HG02642 (cell line): ENCODE measurements around the gene ZNF45.
"Not testable (repeated sequence)": the region's sequence is repeated elsewhere in the genome, so short reads cannot be mapped to it uniquely, and the experiment has no call there.

Experiments
- ATAC-seq: cut with Tn5 transposase; IDR thresholded peaks from one replicate; pipeline ENCODE4 v1.9.1; 2021; ENCODE audit warnings: mild to moderate bottlenecking; ENCODE audit not compliant: unreplicated experiment, poor library complexity

Gene ZNF45

GRCh38 chr19:43934985-43935708, at the start of gene ZNF45:
Gene ZNF45, minus strand, starts transcription at chr19:43935282. Its CDS starts 13,097 bp downstream, at chr19:43922185.
- ATAC-seq = peak; percentile 96

DNA sequence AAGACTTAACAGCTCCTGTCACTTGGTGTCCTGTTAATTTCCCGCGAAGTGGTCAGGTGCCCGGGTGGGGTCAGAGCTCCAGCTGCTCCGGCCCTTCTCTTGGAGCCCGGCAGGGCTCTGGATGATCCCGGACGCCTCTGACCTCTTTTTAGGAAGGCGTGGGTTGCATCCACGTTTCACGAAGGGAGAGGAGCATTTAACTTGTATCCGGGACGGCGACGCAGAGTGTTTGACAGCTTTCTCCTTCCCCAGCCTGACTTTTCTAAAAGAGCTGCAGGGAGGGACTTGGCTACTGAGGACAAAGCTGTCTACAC, 49.6 kb upstream of the ZNF45 start:
- peak; percentile 37 for ATAC-seq

DNA sequence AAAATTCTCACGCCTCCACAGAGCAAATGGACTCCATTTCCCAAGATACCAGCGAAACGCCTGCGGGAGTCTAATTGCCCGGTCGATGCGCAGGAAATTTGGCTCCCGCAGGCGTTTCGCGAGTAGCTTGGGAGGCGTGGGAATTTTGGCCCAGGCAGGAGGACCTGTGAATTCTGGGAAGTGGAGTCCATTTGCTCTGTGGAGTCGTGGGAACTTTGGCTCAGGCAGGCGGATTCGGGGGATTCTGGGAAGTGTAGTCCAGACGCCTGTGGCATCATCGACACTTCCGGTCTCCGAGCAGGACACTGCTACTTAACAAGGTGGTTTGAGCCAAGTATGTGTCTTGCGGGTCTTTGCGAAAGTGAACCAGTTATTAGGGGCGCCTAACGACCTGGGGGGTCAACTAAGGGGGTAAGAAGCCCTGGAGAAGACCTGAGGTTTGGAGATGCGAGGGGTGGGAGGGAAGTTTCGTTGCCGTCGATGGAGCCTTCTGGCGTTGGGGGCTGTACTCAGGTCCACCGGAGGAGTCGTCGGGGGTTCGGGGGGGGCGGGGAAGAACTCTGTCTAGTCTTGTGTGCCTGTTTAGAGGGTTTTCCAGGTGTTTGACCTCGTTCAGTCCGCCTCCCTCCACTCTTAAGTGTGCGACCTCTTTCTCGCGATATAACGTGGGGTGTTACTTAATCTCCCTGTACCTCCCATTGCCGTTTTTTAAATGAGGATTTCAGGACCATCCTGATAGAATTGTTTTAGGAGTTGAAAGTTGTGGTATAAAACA, 49.0 kb upstream of the ZNF45 start, which contains the start of gene ZNF155:
Gene ZNF155 (plus strand): TSS at position 277 of the 775 bp plus-strand sequence. CDS start 4,356 bp downstream, outside the sequence.
- peak; percentile 92 for ATAC-seq

- ATAC-seq = no peak
Observed at GRCh38 chr19:43983544-43983911, 48.4 kb upstream of the ZNF45 start.

DNA sequence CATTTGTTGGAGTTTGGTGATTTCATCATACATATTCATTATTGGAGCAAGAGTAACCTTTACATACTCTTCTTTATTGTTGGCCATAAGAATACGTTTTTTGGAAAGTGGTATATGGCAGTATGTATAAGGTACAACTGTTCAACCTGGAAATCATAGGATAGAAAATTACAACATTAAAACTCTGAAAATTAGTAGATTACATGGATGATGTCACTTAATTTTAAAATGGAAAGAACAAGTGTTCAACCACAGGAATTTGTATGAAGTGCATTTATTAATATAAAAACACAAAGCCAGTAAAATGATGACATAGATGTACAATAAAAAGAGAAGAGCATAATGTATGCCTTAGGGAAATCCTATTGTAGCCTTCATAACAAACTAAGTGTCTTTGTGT, 41.6 kb upstream of the ZNF45 start:
- no peak for ATAC-seq

GRCh38 chr19:43966079-43966694, 31.1 kb upstream of the ZNF45 start:
- no peak for ATAC-seq

DNA sequence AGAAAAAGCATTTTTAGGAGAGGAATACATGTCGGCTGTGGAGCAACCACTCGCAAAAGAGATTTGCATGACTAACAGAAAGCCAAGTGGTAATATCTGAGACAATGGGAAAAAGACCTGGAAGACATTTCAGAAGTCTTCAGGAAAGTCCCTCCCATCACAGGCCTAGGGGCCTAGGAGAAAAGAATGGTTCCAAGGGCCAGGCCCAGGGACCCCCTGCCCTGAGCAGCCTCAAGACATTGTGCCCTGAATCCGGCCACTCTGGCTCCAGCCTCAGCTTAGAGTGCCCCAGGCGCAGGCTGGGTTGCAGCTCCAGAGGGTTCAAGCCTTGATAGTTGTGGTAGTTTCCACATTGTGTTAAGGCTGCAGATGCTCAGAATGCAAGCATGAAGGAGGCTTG, 25.3 kb upstream of the ZNF45 start:
- ATAC-seq = no peak

DNA sequence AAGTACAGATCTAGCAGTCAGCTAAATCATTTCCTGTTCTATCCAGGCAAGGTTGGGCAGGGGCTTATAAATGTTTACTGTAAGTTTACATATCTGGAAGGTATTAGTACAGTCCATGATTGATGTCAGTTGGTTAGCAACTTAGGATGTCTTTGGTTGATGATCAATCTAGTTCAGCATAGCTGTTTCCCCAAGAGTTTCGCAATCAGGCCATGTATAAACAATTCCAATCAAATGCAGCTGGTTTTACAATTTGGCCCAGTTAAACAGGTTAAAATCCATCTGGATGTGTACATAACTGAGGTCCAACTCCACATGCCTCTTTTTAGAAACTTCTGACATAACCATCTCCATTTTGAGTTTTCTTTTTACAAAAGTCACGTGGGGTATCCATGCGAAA, 22.8 kb upstream of the ZNF45 start:
- ATAC-seq = no peak

- ATAC-seq = no peak
Observed at GRCh38 chr19:43956827-43957226, 21.7 kb upstream of the ZNF45 start.

- peak; percentile 94 for ATAC-seq
Observed at GRCh38 chr19:43950834-43951645, 16.0 kb upstream of the ZNF45 start, which contains the start of gene ZNF221. Gene ZNF221, plus strand, starts transcription at chr19:43951228. Its CDS starts 11,499 bp downstream, at chr19:43962727.

DNA sequence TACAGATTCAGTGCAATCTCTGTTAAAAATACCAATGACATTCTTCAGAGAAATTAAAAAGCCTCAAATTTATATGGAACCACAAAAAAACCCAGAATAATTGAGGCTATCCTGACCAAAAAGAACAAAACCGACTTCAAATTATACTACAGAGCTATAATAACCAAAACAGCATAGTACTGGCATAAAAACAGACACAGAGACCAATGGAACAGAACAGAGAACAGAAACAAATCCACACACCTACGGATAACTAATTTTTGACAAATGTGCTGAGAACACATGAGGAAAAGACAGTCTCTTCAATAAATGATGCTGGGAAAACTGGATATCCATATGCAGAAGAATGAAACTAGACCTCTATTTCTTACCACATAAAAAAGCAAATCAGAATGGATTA, 14.7 kb upstream of the ZNF45 start:
- not testable (repeated sequence) for ATAC-seq

DNA sequence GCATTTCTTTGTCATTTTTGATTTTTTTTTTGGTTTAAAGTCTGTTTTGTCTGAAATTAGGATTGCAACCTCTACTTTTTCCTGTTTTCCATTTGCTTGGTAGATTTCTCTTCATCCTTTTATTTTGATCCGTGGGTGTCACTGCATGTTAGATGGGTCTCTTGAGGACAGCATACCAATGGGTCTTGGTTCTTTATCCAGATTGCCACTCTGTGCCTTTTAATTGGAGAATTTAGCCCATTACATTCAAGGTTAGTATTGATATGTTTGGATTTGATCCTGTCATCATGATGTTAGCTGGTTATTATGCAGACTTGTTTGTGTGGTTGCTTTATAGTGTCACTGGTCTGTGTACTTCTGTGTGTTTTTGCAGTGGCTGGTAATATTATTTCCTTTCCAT, 12.3 kb upstream of the ZNF45 start:
- not testable (repeated sequence) for ATAC-seq

- ATAC-seq = no peak
Observed at GRCh38 chr19:43941209-43941608, 6.1 kb upstream of the ZNF45 start.

GRCh38 chr19:43940719-43941118, 5.6 kb upstream of the ZNF45 start:
- ATAC-seq = no peak

DNA sequence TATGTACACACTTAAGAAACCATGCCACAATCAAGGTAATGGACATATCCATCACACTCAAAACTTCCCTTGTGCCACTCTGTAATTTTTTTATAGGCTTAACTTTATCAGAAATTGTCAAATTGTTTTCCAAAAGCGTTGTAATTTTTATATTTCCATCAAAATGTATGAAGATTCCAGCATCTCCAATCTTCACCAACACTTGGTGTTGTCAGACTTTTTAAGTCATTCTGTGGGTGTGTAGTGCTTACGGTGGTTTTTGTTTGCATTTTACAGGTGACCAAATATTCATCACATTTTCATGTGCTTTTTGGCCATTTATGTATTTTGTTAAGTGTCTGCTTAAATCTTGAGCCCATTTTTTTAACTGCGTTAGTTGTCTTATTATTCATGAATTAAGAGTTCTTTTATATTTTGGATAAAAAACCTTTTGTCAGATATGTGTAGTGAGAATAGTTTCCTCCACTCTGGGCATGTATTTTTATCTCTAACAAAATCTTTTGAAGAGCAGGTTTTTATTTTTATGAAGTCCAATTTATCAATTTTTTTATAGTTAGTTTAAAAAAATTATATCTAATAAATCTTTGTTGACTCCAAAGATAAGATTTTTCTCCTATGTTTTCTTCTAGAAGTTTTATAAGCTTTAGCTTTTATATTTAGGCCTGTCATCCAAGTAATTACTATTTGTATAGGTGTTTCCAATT, 4.6 kb upstream of the ZNF45 start:
- ATAC-seq = no peak

GRCh38 chr19:43936188-43936587, 1.1 kb upstream of the ZNF45 start:
- no peak for ATAC-seq

DNA sequence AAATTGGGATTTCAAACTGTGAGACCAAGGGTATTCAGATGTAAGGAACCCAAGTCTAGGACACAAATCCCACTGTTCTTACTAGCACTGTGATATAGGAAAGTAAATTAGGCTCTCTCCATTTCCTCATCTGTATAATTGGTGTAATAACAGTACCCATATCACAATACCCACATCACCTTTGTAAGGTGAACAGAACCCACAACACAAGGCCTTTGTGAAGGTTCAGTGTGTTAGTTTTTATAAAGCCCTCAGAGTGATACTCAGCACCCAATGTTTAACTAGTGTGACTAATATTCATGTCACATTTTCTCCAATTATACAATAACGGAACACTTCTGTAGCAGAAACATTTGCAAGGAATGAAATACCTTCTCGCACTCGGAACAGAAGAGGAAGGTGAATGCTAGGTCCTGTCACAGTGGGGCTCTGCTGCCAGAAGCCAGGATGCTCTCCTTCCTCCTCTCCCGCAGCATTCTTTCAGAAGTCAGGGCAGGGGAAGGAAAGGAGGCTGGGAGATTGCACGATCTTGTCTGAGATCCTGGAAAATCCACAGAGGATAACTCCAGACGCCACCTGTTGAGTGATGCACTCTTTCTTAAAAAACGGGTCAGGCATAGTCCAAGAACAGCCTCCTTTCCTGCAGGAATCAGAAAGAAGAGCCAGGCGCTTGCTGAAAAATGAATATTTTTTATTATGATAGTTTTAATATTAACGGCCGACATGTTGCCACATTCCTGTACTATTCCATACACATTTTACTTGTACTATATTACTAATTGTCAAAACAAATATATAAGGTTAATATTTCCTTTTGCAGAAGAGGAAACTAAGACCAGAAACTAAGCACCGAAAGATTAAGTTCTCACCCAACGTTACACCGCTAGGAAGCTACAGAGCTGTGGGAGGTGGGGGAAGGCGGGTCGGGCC, 762 bp downstream of the ZNF45 start:
- no peak for ATAC-seq

- ATAC-seq = no peak
Observed at GRCh38 chr19:43928820-43929219, 6.3 kb downstream of the ZNF45 start.

- ATAC-seq = no peak
Observed at GRCh38 chr19:43923875-43924274, 11.2 kb downstream of the ZNF45 start.
